Karpas-422 (cell line): ENCODE measurements around the gene MTFP1. TPM values are rescaled to one million over a fixed set of nuclear protein-coding genes. Genes with fewer than 3 reads are reported as not detected.
"Not testable (repeated sequence)": the region's sequence is repeated elsewhere in the genome, so short reads cannot be mapped to it uniquely, and the experiment has no call there.

Experiments
- DNase-seq: peaks from one replicate; pipeline ENCODE4 v3.0.0-alpha.2; 2015
- H2AFZ ChIP-seq: fragments of 200-600 bp; sonication (generic); 2 replicates; pipeline ENCODE4 v1.6.1; 2014; ENCODE audit warnings: antibody characterized with exemption, low read length, mixed read lengths
- H3K27ac ChIP-seq: fragments of 200-600 bp; sonication (generic); 2 replicates; pipeline ENCODE4 v1.5.1; 2014; ENCODE audit warnings: mild to moderate bottlenecking, low read length, moderate library complexity
- H3K27me3 ChIP-seq: fragments of 200-600 bp; sonication (generic); 2 replicates; pipeline ENCODE4 v1.6.1; 2014; ENCODE audit warnings: low read length, mixed read lengths
- H3K36me3 ChIP-seq: fragments of 200-600 bp; sonication (generic); 2 replicates; pipeline ENCODE4 v1.6.1; 2014; ENCODE audit warnings: low read length, mixed read lengths; ENCODE audit not compliant: insufficient read depth
- H3K4me1 ChIP-seq: fragments of 200-600 bp; sonication (generic); 2 replicates; pipeline ENCODE4 v1.6.1; 2014; ENCODE audit warnings: mild to moderate bottlenecking, low read length, mixed read lengths
- H3K4me2 ChIP-seq: fragments of 200-600 bp; sonication (generic); 2 replicates; pipeline ENCODE4 v1.6.1; 2014; ENCODE audit warnings: low read length, low read depth, mild to moderate bottlenecking; ENCODE audit not compliant: poor library complexity, severe bottlenecking
- H3K4me3 ChIP-seq: fragments of 200-600 bp; sonication (generic); 2 replicates; pipeline ENCODE4 v1.5.1; 2014; ENCODE audit warnings: mild to moderate bottlenecking, antibody characterized with exemption, low read length, mixed read lengths
- H3K79me2 ChIP-seq: fragments of 200-600 bp; sonication (generic); 2 replicates; pipeline ENCODE4 v1.6.1; 2014; ENCODE audit warnings: mild to moderate bottlenecking, low read length, mixed read lengths
- H3K9ac ChIP-seq: fragments of 200-600 bp; sonication (generic); 2 replicates; pipeline ENCODE4 v1.6.0; 2014; ENCODE audit warnings: low read length
- H3K9me2 ChIP-seq: fragments of 200-600 bp; sonication (generic), shearing (Covaris generic); replicated peaks from 2 replicates; pipeline ENCODE4 v1.6.0; 2014; ENCODE audit warnings: mild to moderate bottlenecking, low read length, moderate library complexity; ENCODE audit not compliant: insufficient read depth
- H3K9me3 ChIP-seq: fragments of 300-700, 200-600 bp; sonication (generic); 2 replicates; pipeline ENCODE4 v1.6.1; 2014; ENCODE audit warnings: low read length, mixed read lengths
- H4K20me1 ChIP-seq: fragments of 200-600 bp; sonication (generic); 2 replicates; pipeline ENCODE4 v1.6.1; 2014; ENCODE audit warnings: mild to moderate bottlenecking, antibody characterized with exemption, low read length, low read depth; ENCODE audit not compliant: insufficient read depth
- total RNA-seq: library from RNA; depleted of rRNA; stranded (reverse); fragments of >200 nt; shearing (Covaris generic); gene quantifications from 2 replicates; pipeline ENCODE4 v1.2.3, GENCODE V29; 2014; ENCODE audit warnings: low replicate concordance

The MTFP1 gene
- total RNA-seq, 1 experiment from 2014 or later, result 69.4 TPM

- H3K4me2 ChIP-seq, result peak overlapping the region; percentile 67
- no peaks in the 10 kb centered on the region for H3K9me2 ChIP-seq
- H3K36me3 ChIP-seq, result no peaks in the 10 kb centered on the region
- no peaks in the 10 kb centered on the region for H4K20me1 ChIP-seq
- no peaks in the 10 kb centered on the region for H3K79me2 ChIP-seq
- peaks cover 17% of the 10 kb centered on the region for H3K4me1 ChIP-seq
- DNase-seq, result no peak
- H3K9me3 ChIP-seq, result no peaks in the 10 kb centered on the region
- H3K27ac ChIP-seq, result no peak overlapping the region
- 0 out of 2 replicates have a peak overlapping the region, but pooled peaks have one; percentile 23 for H3K9ac ChIP-seq
- H2AFZ ChIP-seq, result peak overlapping the region; percentile 99
- no peaks in the 10 kb centered on the region for H3K27me3 ChIP-seq
- no peak overlapping the region; the same call in 1 of the 2 replicates for H3K4me3 ChIP-seq
Measured at GRCh38 chr22:30445438-30446145, 20.0 kb downstream of the MTFP1 start.

- Histone ChIP-seq H3K9ac (no peak overlapping the region), H3K9me2 (no peaks in the 10 kb centered on the region), H3K27ac (no peak overlapping the region), H3K27me3 (no peaks in the 10 kb centered on the region), H3K36me3 (no peaks in the 10 kb centered on the region), H3K79me2 (no peaks in the 10 kb centered on the region), H3K4me3 (no peak overlapping the region), H3K4me2 (no peak overlapping the region), H3K4me1 (peaks cover 11% of the 10 kb centered on the region), H3K9me3 (no peaks in the 10 kb centered on the region), H4K20me1 (no peaks in the 10 kb centered on the region), H2AFZ (no peak overlapping the region)
- DNase-seq, result no peak
Measured at GRCh38 chr22:30447656-30448055, 22.1 kb downstream of the MTFP1 start.

GRCh38 chr22:30451488-30451887 lies 25.9 kb downstream of the MTFP1 start:
- H3K79me2 ChIP-seq, H3K4me3 ChIP-seq, H3K4me1 ChIP-seq, H3K9ac ChIP-seq, DNase-seq, H3K9me2 ChIP-seq, H3K27me3 ChIP-seq, H4K20me1 ChIP-seq, H3K27ac ChIP-seq, H2AFZ ChIP-seq, H3K36me3 ChIP-seq, H3K9me3 ChIP-seq, H3K4me2 ChIP-seq: not testable (repeated sequence)

- H3K36me3 ChIP-seq, result no peaks in the 10 kb centered on the region
- no peaks in the 10 kb centered on the region for H3K79me2 ChIP-seq
- no peaks in the 10 kb centered on the region for H3K9me2 ChIP-seq
- H3K9ac ChIP-seq, result no peak overlapping the region
- no peaks in the 10 kb centered on the region for H3K27me3 ChIP-seq
- H4K20me1 ChIP-seq, result no peaks in the 10 kb centered on the region
- no peak overlapping the region for H3K4me3 ChIP-seq
- no peak overlapping the region for H3K27ac ChIP-seq
- no peaks in the 10 kb centered on the region for H3K9me3 ChIP-seq
- no peak for DNase-seq
- no peaks in the 10 kb centered on the region for H3K4me1 ChIP-seq
- no peak overlapping the region for H2AFZ ChIP-seq
- H3K4me2 ChIP-seq, result no peak overlapping the region
Measured at GRCh38 chr22:30452861-30453260, 27.3 kb downstream of the MTFP1 start.

GRCh38 chr22:30453731-30454510 lies 28.4 kb downstream of the MTFP1 start:
- Histone ChIP-seq H3K4me1 (no peaks in the 10 kb centered on the region), H3K9me3 (no peaks in the 10 kb centered on the region), H3K4me3 (no peak overlapping the region), H3K9me2 (no peaks in the 10 kb centered on the region), H2AFZ (no peak overlapping the region), H3K9ac (no peak overlapping the region), H3K4me2 (no peak overlapping the region), H3K36me3 (no peaks in the 10 kb centered on the region), H3K27ac (no peak overlapping the region), H3K79me2 (no peaks in the 10 kb centered on the region), H4K20me1 (no peaks in the 10 kb centered on the region), H3K27me3 (no peaks in the 10 kb centered on the region)
- peak; percentile 56 for DNase-seq

- Histone ChIP-seq H3K79me2 (no peaks in the 10 kb centered on the region), H2AFZ (no peak overlapping the region), H4K20me1 (0 out of 2 replicates have a peak, but pooled peaks cover 2% of the 10 kb centered on the region), H3K4me3 (no peak overlapping the region), H3K9me3 (no peaks in the 10 kb centered on the region), H3K36me3 (no peaks in the 10 kb centered on the region), H3K27ac (no peak overlapping the region), H3K9me2 (no peaks in the 10 kb centered on the region), H3K4me1 (no peaks in the 10 kb centered on the region), H3K9ac (no peak overlapping the region), H3K4me2 (no peak overlapping the region), H3K27me3 (no peaks in the 10 kb centered on the region)
- DNase-seq, result no peak
Measured at GRCh38 chr22:30455075-30455840, 29.7 kb downstream of the MTFP1 start.

- H3K9ac ChIP-seq, result no peak overlapping the region
- no peak overlapping the region for H2AFZ ChIP-seq
- H3K9me3 ChIP-seq, result no peaks in the 10 kb centered on the region
- 0 out of 2 replicates have a peak, but pooled peaks cover 2% of the 10 kb centered on the region for H4K20me1 ChIP-seq
- H3K4me1 ChIP-seq, result no peaks in the 10 kb centered on the region
- H3K4me3 ChIP-seq, result no peak overlapping the region
- no peaks in the 10 kb centered on the region for H3K9me2 ChIP-seq
- H3K27ac ChIP-seq, result no peak overlapping the region
- H3K27me3 ChIP-seq, result no peaks in the 10 kb centered on the region
- no peaks in the 10 kb centered on the region for H3K36me3 ChIP-seq
- H3K79me2 ChIP-seq, result no peaks in the 10 kb centered on the region
- DNase-seq, result no peak
- no peak overlapping the region for H3K4me2 ChIP-seq
Measured at GRCh38 chr22:30457981-30458380, 32.4 kb downstream of the MTFP1 start.
